OCI-LY3 (cell line): ENCODE data around the gene POLDIP3.

Source experiments
- H2AFZ ChIP-seq: fragments of 200-600, 300-600 bp; shearing (Covaris generic); 2 replicates; pipeline ENCODE4 v1.6.0; 2014; ENCODE audit warnings: antibody characterized with exemption, low read depth, low read length
- H3K27ac ChIP-seq: fragments of 200-600, 300-600 bp; sonication (generic); 2 replicates; pipeline ENCODE4 v1.5.1; 2014; ENCODE audit warnings: mild to moderate bottlenecking, low read length, moderate library complexity, mixed read lengths
- H3K27me3 ChIP-seq: fragments of 200-600, 300-600 bp; sonication (generic); 2 replicates; pipeline ENCODE4 v1.6.1; 2014; ENCODE audit warnings: low read depth, low read length, mixed read lengths
- H3K36me3 ChIP-seq: fragments of 200-600, 300-600 bp; sonication (generic); replicated peaks from 2 replicates; pipeline ENCODE3; 2014; ENCODE audit warnings: low read depth, low read length, mixed read lengths
- H3K4me1 ChIP-seq: fragments of 300-600, 200-600 bp; sonication (generic); 2 replicates; pipeline ENCODE4 v1.6.1; 2014; ENCODE audit warnings: low read length, mixed read lengths
- H3K4me2 ChIP-seq: fragments of 200-600, 300-600 bp; sonication (generic); 2 replicates; pipeline ENCODE4 v1.6.1; 2014; ENCODE audit warnings: low read length, mixed read lengths
- H3K4me3 ChIP-seq: fragments of 300-600, 200-600 bp; sonication (generic); 2 replicates; pipeline ENCODE4 v1.5.1; 2014; ENCODE audit warnings: antibody characterized with exemption, mild to moderate bottlenecking, low read length, moderate library complexity
- H3K79me2 ChIP-seq: fragments of 300-600, 200-600 bp; shearing (Covaris generic); 2 replicates; pipeline ENCODE4 v1.6.1; 2014; ENCODE audit warnings: mild to moderate bottlenecking, low read length, mixed read lengths
- H3K9ac ChIP-seq: fragments of 300-600, 200-600 bp; shearing (Covaris generic); 2 replicates; pipeline ENCODE4 v1.6.0; 2014; ENCODE audit warnings: mild to moderate bottlenecking, low read length, moderate library complexity
- H3K9me3 ChIP-seq: fragments of 200-600, 300-600 bp; shearing (Covaris generic); 2 replicates; pipeline ENCODE4 v1.6.1; 2014; ENCODE audit warnings: low read length, mixed read lengths; ENCODE audit not compliant: insufficient read depth
- H4K20me1 ChIP-seq: fragments of 200-600, 300-600 bp; sonication (generic); 2 replicates; pipeline ENCODE4 v1.6.1; 2016; ENCODE audit warnings: low read length, mixed read lengths; ENCODE audit not compliant: insufficient read depth
- CTCF ChIP-seq: fragments of 200-600, 300-600 bp; sonication (generic); IDR thresholded peaks from 2 replicates; pipeline ENCODE4 v1.5.1; 2014; ENCODE audit warnings: antibody characterized with exemption, low read length, low read depth
- EZH2phosphoT487 ChIP-seq: fragments of 200-600 bp; shearing (Covaris generic); IDR thresholded peaks from 2 replicates; pipeline ENCODE4 v1.6.1; 2018; ENCODE audit warnings: antibody characterized with exemption, mixed run types, low read depth

POLDIP3 gene

GRCh38 chr22:42612336-42612735 is 2.3 kb downstream of the POLDIP3 start:
- no peak for TF ChIP-seq CTCF
- TF ChIP-seq EZH2phosphoT487: no peak
- Histone ChIP-seq H3K27me3 (no peaks in the 10 kb centered on the region), H3K4me1 (peaks cover 15% of the 10 kb centered on the region), H4K20me1 (peaks cover 44% of the 10 kb centered on the region), H3K4me2 (no peak overlapping the region; the same call in 1 of the 2 replicates), H3K36me3 (peaks cover 44% of the 10 kb centered on the region), H3K27ac (no peak overlapping the region), H3K4me3 (no peak overlapping the region), H3K9me3 (no peaks in the 10 kb centered on the region), H2AFZ (no peak overlapping the region), H3K9ac (no peak overlapping the region), H3K79me2 (peaks cover 72% of the 10 kb centered on the region)

GRCh38 chr22:42611051-42611450 is 3.6 kb downstream of the POLDIP3 start:
- H2AFZ ChIP-seq: no peak overlapping the region
- peaks cover 84% of the 10 kb centered on the region for H3K79me2 ChIP-seq
- peaks cover 15% of the 10 kb centered on the region for H3K4me1 ChIP-seq
- TF ChIP-seq CTCF (no peak), EZH2phosphoT487 (no peak)
- no peak overlapping the region for H3K9ac ChIP-seq
- H3K36me3 ChIP-seq: peaks cover 52% of the 10 kb centered on the region
- peaks cover 52% of the 10 kb centered on the region for H4K20me1 ChIP-seq
- no peak overlapping the region for H3K4me3 ChIP-seq
- no peaks in the 10 kb centered on the region for H3K9me3 ChIP-seq
- H3K27me3 ChIP-seq: no peaks in the 10 kb centered on the region
- H3K27ac ChIP-seq: no peak overlapping the region
- H3K4me2 ChIP-seq: no peak overlapping the region

GRCh38 chr22:42610186-42610585 is 4.5 kb downstream of the POLDIP3 start:
- TF ChIP-seq EZH2phosphoT487 (no peak), CTCF (no peak)
- Histone ChIP-seq H3K9me3 (no peaks in the 10 kb centered on the region), H2AFZ (no peak overlapping the region), H3K4me2 (no peak overlapping the region), H3K27ac (no peak overlapping the region), H4K20me1 (peaks cover 60% of the 10 kb centered on the region), H3K4me1 (peaks cover 11% of the 10 kb centered on the region), H3K79me2 (peaks cover 93% of the 10 kb centered on the region), H3K36me3 (peaks cover 53% of the 10 kb centered on the region), H3K4me3 (no peak overlapping the region), H3K9ac (no peak overlapping the region), H3K27me3 (no peaks in the 10 kb centered on the region)

GRCh38 chr22:42608823-42609361 is 5.8 kb downstream of the POLDIP3 start:
- no peak overlapping the region for H3K9ac ChIP-seq
- no peaks in the 10 kb centered on the region for H3K9me3 ChIP-seq
- no peak overlapping the region for H3K27ac ChIP-seq
- peaks cover 11% of the 10 kb centered on the region for H3K4me1 ChIP-seq
- peaks cover 100% of the 10 kb centered on the region for H3K79me2 ChIP-seq
- H2AFZ ChIP-seq: no peak overlapping the region
- H3K36me3 ChIP-seq: peaks cover 61% of the 10 kb centered on the region
- H4K20me1 ChIP-seq: peaks cover 72% of the 10 kb centered on the region
- H3K27me3 ChIP-seq: no peaks in the 10 kb centered on the region
- H3K4me2 ChIP-seq: no peak overlapping the region
- TF ChIP-seq CTCF (no peak), EZH2phosphoT487 (no peak)
- H3K4me3 ChIP-seq: no peak overlapping the region
